ENCODE results near the gene FYN.
"Not testable (repeated sequence)": the region's sequence is repeated elsewhere in the genome, so short reads cannot be mapped to it uniquely, and the experiment has no call there.

FYN gene

DNA sequence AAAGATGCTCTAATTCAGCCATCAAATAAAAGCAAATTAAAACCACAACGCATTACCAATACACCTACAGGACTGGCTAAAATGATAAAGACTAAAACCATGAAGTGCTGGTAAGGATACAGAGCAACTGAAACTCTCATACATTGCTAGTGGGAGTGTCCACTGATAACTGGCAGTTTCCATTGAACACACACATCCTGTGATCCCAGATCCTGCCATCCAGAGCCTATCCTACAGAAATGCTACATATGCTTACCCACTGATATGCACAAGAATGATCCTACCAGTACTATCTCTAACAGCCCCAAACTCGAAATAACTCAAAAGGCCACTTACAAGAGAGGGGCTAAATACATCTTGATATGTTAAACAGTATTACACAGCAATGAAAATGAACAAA is 81.0 kb downstream of the FYN start:
- no peaks in the 10 kb centered on the region for H3K27me3 ChIP-seq (ENCODE audit: insufficient read depth, low read length)
- H3K4me1 ChIP-seq (ENCODE audit: insufficient read depth, low read length): peaks cover 39% of the 10 kb centered on the region

DNA sequence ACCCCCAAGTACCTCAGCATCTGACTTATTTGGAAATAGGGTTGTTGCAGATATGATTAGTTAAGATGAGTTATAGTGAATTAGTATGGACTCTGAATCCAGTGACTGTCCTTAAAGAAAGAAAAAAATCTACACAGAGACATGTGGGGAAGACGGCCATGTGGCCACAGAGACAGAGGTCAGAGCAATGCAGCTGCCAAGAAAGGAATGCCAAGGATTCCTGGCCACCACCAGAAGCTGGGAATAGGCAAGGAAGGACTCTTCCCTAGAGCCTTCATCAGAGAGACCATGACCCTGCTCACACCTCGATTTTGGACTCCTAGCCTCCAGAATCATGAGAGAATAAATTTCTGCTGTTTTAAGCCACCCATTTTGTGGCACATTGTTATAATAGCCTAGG is 81.8 kb downstream of the FYN start:
- H3K36me3 ChIP-seq (ENCODE audit: insufficient read depth, low read length): no peaks in the 10 kb centered on the region
- H3K9me3 ChIP-seq (ENCODE audit: low read length): no peaks in the 10 kb centered on the region
- H3K27me3 ChIP-seq (ENCODE audit: insufficient read depth, low read length): no peaks in the 10 kb centered on the region
- H3K4me1 ChIP-seq (ENCODE audit: insufficient read depth, low read length): peaks cover 39% of the 10 kb centered on the region
- H2AFZ ChIP-seq (ENCODE audit: low read depth, low read length): no peak overlapping the region
- no peak overlapping the region for H3K4me3 ChIP-seq (ENCODE audit: low read length)

More for the DNA sequence above, 81.0 kb downstream of the FYN start:
- no peak overlapping the region for H3K4me3 ChIP-seq (ENCODE audit: low read length)
- no peak overlapping the region for H2AFZ ChIP-seq (ENCODE audit: low read depth, low read length)
- H3K36me3 ChIP-seq (ENCODE audit: insufficient read depth, low read length): peaks cover 2% of the 10 kb centered on the region
- no peaks in the 10 kb centered on the region for H3K9me3 ChIP-seq (ENCODE audit: low read length)

DNA sequence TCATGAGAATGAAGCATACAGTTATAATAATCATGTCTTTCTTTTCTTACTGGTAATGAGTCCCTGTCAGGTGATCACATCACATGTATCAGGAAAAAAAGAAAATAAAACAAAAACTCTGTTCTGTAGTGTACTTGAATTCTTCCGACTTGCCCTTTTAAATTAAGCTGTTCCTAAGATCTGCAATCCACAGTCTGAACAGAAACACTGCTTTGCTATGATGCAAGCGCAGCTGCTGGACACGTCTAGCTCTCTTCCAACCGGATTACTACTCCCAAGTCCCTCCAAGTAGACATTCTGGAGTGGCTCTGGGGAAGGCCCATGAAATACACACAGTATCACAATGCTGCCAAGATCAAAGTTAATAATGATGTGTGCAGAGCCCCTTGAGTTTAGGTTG is 83.7 kb downstream of the FYN start:
- no peaks in the 10 kb centered on the region for H3K36me3 ChIP-seq (ENCODE audit: insufficient read depth, low read length)
- H3K9me3 ChIP-seq (ENCODE audit: low read length): no peaks in the 10 kb centered on the region
- H3K27me3 ChIP-seq (ENCODE audit: insufficient read depth, low read length): no peaks in the 10 kb centered on the region
- no peak overlapping the region for H3K4me3 ChIP-seq (ENCODE audit: low read length)
- no peak overlapping the region for H2AFZ ChIP-seq (ENCODE audit: low read depth, low read length)
- H3K4me1 ChIP-seq (ENCODE audit: insufficient read depth, low read length): peaks cover 39% of the 10 kb centered on the region

DNA sequence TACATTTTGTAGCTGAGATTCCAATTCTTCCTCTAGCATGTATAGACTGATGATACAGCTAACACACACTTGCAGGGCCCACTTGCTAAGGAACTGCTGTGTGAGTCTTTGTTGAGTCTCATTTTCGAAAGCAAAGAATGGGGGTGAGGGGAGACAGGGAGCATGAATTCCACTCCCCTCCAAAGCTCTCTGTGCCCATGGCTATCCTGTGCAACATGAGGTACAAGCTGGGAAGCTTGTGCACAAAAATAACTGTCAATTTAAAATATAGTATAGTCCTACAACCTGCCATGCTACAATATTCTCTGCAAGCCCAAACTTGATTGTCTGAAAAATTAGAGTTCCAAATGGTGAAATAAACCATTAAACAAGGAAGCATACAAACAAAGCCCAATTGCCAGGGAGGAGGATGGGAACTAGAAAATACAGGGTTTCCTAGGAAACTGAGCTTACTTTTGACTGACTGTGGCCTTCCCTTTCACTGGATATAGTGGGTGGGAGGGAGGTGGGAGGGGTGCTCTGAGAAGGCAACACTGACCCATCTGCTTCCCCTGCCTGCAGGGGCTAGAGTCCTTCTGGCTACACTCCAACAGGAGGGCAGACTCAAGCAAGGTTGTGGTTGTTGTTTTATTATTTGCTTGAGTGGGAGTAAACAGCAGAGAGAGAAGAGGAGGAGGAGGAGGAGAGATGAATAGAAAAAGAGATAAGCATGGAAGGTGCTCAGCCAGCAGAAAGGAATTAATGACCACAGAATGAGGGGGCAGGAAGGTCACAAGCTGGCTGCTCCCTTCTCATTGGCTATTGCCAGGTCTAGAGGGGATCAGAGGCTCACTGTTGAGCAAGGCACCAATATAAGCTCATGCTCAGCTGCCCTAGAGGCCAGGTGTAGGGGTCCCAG is 84.6 kb downstream of the FYN start:
- no peak overlapping the region for H3K4me3 ChIP-seq (ENCODE audit: low read length)
- no peaks in the 10 kb centered on the region for H3K27me3 ChIP-seq (ENCODE audit: insufficient read depth, low read length)
- no peaks in the 10 kb centered on the region for H3K36me3 ChIP-seq (ENCODE audit: insufficient read depth, low read length)
- peaks cover 39% of the 10 kb centered on the region for H3K4me1 ChIP-seq (ENCODE audit: insufficient read depth, low read length)
- no peaks in the 10 kb centered on the region for H3K9me3 ChIP-seq (ENCODE audit: low read length)
- no peak overlapping the region for H2AFZ ChIP-seq (ENCODE audit: low read depth, low read length)

DNA sequence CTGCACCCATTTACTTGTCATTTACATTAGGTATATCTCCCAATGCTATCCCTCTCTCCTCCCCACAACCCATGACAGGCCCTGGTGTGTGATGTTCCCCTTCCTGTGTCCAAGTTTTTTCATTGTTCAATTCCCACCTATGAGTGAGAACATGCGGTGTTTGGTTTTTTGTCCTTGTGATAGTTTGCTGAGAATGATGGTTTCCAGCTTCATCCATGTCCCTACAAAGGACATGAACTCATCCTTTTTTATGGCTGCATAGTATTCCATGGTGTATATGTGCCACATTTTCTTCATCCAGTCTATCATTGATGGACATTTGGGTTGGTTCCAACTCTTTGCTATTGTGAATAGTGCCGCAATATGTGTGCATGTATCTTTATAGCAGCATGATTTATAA is 87.1 kb downstream of the FYN start:
- not testable (repeated sequence) for H3K9me3 ChIP-seq (ENCODE audit: low read length); H2AFZ ChIP-seq (ENCODE audit: low read depth, low read length); H3K27me3 ChIP-seq (ENCODE audit: insufficient read depth, low read length); H3K4me3 ChIP-seq (ENCODE audit: low read length); H3K36me3 ChIP-seq (ENCODE audit: insufficient read depth, low read length)
- H3K4me1 ChIP-seq (ENCODE audit: insufficient read depth, low read length): peaks cover 34% of the 10 kb centered on the region

DNA sequence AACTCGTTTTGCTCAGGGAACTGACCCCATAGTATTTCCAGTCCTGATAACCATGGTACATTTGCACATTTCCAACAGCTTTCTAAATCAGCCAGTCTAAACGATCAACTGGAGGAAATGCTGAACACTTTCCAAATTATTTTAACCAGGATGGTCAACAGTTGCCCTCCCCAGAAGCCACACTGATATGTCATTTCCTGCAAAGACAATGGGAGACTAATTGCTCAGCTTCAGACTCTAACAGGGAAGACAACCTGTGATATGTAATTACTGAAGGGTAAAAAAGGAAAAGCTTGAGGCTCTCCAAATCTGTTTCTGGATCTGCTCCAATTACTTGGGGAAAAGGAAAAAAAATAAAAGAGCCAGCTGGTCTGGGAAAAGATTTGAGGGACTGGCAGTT is 88.8 kb downstream of the FYN start:
- Histone ChIP-seq H3K4me1 (ENCODE audit: insufficient read depth, low read length) (peaks cover 19% of the 10 kb centered on the region), H3K27me3 (ENCODE audit: insufficient read depth, low read length) (no peaks in the 10 kb centered on the region), H3K36me3 (ENCODE audit: insufficient read depth, low read length) (peaks cover 11% of the 10 kb centered on the region), H3K9me3 (ENCODE audit: low read length) (no peaks in the 10 kb centered on the region), H3K4me3 (ENCODE audit: low read length) (no peak overlapping the region), H2AFZ (ENCODE audit: low read depth, low read length) (no peak overlapping the region)

DNA sequence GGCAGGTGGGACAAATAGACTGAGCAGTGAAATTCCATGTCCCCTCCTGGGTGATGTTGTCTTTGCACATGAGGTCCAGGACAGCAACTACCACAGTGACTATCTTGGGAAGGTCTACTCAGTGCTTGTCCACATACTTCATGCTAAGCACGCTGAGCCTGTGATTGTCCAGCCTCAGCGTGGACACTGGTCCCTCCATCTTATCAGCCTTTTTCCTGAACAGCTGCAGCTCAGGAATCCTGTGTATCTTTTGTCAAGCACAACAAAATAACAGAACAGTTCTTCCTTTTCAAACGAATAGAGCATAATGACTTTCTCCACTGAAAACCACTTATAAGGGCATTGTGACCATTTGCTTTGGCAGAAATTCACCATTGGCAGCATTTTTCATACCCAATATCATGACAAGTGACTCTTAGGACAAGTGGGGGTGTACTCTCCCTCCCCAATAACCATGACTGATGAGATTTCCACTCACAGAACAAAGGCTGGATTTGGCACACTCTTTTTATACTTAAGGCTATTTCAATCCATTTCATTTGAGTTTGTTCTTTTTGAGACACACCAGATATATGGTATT is 90.3 kb downstream of the FYN start:
- Histone ChIP-seq H3K27me3 (ENCODE audit: insufficient read depth, low read length) (no peaks in the 10 kb centered on the region), H3K36me3 (ENCODE audit: insufficient read depth, low read length) (peaks cover 19% of the 10 kb centered on the region), H3K9me3 (ENCODE audit: low read length) (no peaks in the 10 kb centered on the region)

DNA sequence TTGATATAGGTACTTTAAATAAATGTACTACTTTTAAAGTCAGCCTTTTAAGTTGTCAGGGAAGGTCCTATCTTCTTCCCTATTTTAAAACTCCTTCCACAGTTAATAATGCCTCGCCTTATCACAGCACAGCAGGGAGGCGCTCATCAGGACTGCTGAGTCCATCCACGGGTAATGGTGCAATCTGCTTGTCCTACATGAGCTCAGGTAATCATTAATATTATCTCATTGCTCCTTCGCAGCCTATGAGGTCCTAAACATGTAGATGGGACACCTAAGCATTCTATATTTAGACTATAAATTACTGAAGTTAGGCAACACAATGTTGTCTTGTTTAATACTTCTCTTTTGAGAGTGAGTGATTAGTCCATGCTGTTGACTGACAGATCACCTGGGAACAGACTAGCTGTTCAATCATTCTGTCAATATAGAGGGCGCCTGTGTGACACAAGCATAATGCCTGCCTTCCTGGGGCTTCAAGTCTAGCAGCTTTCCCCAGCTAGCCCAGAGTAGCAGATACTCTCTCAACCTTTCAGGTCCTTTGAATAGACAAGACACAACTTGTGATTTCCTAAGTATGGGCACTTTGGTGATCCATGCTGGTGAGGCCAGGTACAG is 91.0 kb downstream of the FYN start:
- H3K36me3 ChIP-seq (ENCODE audit: insufficient read depth, low read length): peaks cover 21% of the 10 kb centered on the region
- H3K9me3 ChIP-seq (ENCODE audit: low read length): no peaks in the 10 kb centered on the region
- no peak overlapping the region for H2AFZ ChIP-seq (ENCODE audit: low read depth, low read length)
- peaks cover 5% of the 10 kb centered on the region for H3K4me1 ChIP-seq (ENCODE audit: insufficient read depth, low read length)
- H3K27me3 ChIP-seq (ENCODE audit: insufficient read depth, low read length): no peaks in the 10 kb centered on the region
- no peak overlapping the region for H3K4me3 ChIP-seq (ENCODE audit: low read length)

More for the DNA sequence above, 90.3 kb downstream of the FYN start:
- Histone ChIP-seq H3K4me1 (ENCODE audit: insufficient read depth, low read length) (peaks cover 8% of the 10 kb centered on the region), H3K4me3 (ENCODE audit: low read length) (no peak overlapping the region), H2AFZ (ENCODE audit: low read depth, low read length) (no peak overlapping the region)

DNA sequence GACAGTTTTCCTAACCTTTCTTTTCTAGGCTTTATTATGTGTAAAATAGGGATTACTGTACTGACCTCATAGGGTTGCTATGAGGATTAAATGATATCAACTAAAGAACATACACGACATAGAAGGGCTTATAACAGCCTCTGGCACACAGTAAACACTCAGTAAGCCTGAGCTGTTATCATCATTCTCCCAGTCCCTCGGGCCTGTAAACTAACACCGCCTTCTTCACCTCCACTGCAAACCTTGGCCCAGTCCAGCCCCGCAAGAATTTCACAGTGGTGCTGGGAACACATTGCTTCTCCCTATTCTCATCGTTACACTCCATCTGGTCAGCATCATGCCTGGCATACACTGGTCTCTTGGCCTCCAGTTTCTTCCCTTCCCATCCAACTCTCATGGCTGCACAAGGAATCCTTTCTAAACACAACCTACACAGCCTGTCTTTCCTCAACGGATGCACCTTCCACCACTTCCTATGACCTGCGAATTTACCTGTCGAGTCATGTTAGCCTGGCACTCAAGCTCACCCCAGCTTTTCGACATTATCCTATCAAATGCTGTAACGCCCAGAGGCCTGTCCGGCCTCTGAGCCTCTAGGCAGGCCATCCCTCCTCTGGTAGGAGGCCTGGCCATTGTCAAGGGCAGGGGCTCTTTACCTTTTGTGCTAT is 92.1 kb downstream of the FYN start:
- H3K4me3 ChIP-seq (ENCODE audit: low read length): no peak overlapping the region
- no peaks in the 10 kb centered on the region for H3K27me3 ChIP-seq (ENCODE audit: insufficient read depth, low read length)
- H3K36me3 ChIP-seq (ENCODE audit: insufficient read depth, low read length): peaks cover 21% of the 10 kb centered on the region
- H2AFZ ChIP-seq (ENCODE audit: low read depth, low read length): no peak overlapping the region
- H3K9me3 ChIP-seq (ENCODE audit: low read length): no peaks in the 10 kb centered on the region
- peaks cover 10% of the 10 kb centered on the region for H3K4me1 ChIP-seq (ENCODE audit: insufficient read depth, low read length)

DNA sequence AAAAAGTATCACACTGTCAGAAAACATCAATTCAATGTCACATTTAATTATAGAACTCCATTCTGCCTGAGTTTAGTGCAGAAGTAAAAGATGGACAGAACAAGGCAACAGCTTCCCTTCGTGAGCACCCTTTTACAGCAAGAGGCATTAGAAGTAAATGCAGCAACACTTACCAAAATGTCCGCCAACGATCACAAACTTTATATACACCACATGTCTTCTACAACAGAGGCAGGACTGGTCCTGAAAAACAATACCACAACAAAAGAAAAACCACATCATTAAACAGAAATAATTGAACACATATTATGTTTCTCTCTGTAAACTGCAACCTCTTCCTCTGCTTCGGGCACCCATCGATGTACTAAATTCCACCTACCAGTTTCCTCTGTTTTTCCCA is 92.9 kb downstream of the FYN start:
- peaks cover 10% of the 10 kb centered on the region for H3K4me1 ChIP-seq (ENCODE audit: insufficient read depth, low read length)
- no peak overlapping the region for H3K4me3 ChIP-seq (ENCODE audit: low read length)
- no peaks in the 10 kb centered on the region for H3K9me3 ChIP-seq (ENCODE audit: low read length)

DNA sequence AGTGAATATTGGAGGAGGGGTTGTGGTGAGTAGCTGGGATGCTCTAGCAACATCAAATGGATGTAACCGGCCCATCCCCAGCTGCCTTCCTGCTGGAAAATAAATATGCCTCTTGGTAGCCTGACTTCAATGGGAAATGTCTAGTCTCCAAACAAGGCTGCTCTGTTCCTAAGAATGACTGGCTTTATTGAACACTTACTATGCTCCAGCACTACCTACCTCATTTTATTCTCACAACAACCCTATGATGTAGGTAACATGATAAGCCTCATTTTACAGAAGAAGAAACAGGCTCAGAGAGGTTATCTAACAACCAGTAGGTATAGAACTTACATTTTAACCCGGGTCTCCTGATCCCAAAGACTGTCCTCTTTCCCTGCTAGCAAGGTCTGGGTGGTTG is 93.6 kb downstream of the FYN start:
- Histone ChIP-seq H3K4me3 (ENCODE audit: low read length) (no peak overlapping the region), H3K36me3 (ENCODE audit: insufficient read depth, low read length) (peaks cover 34% of the 10 kb centered on the region), H3K27me3 (ENCODE audit: insufficient read depth, low read length) (no peaks in the 10 kb centered on the region), H3K9me3 (ENCODE audit: low read length) (no peaks in the 10 kb centered on the region), H3K4me1 (ENCODE audit: insufficient read depth, low read length) (peaks cover 10% of the 10 kb centered on the region), H2AFZ (ENCODE audit: low read depth, low read length) (no peak overlapping the region)

More for the DNA sequence above, 92.9 kb downstream of the FYN start:
- Histone ChIP-seq H3K27me3 (ENCODE audit: insufficient read depth, low read length) (no peaks in the 10 kb centered on the region), H2AFZ (ENCODE audit: low read depth, low read length) (no peak overlapping the region), H3K36me3 (ENCODE audit: insufficient read depth, low read length) (peaks cover 29% of the 10 kb centered on the region)

DNA sequence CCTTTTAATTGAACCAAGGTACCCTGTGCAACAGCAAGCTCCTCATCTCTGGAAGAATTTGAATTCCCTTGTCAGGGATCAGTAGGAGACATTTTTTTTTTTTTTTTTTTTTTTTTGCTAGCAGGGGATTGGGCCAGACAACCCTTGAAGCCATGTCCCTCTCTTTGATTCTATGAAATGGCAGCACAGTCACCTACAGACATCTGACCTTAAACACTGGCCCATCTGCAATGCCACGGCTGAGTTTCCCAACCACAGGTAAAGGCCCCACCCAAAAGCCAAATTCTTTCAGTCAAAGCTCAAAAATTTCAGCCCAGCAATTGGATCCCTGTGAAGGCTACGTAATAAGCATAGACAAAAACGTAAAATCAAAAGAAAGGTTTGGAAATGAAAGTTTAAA is 94.2 kb downstream of the FYN start:
- Histone ChIP-seq H3K27me3 (ENCODE audit: insufficient read depth, low read length) (no peaks in the 10 kb centered on the region), H3K36me3 (ENCODE audit: insufficient read depth, low read length) (peaks cover 38% of the 10 kb centered on the region), H3K9me3 (ENCODE audit: low read length) (no peaks in the 10 kb centered on the region), H3K4me1 (ENCODE audit: insufficient read depth, low read length) (peaks cover 10% of the 10 kb centered on the region), H2AFZ (ENCODE audit: low read depth, low read length) (no peak overlapping the region), H3K4me3 (ENCODE audit: low read length) (no peak overlapping the region)

DNA sequence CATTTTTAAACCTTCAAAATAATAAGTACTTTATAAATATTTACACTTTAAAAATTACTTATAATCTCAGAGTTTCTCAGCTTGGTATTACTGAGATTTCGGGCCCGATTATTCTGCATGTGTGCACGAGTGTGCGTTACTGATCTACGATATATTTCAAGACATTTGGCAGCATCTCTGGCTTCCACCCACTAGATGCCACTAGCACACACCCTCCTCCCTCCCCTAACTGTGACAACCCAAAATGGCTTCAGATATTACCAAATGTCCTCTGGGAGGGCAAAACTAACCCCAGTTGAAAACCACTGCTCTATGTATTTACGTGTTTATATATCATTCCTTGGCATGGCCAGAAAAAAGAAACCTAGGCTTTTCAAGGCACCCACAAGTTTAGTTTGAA is 95.9 kb downstream of the FYN start:
- no peak overlapping the region for H2AFZ ChIP-seq (ENCODE audit: low read depth, low read length)
- no peak overlapping the region for H3K4me3 ChIP-seq (ENCODE audit: low read length)
- H3K27me3 ChIP-seq (ENCODE audit: insufficient read depth, low read length): no peaks in the 10 kb centered on the region
- H3K9me3 ChIP-seq (ENCODE audit: low read length): no peaks in the 10 kb centered on the region
- H3K4me1 ChIP-seq (ENCODE audit: insufficient read depth, low read length): peaks cover 10% of the 10 kb centered on the region
- peaks cover 35% of the 10 kb centered on the region for H3K36me3 ChIP-seq (ENCODE audit: insufficient read depth, low read length)

All from neuron (in vitro differentiated cells).